Measurements from ENCODE around the gene CFAP46. TPM values are rescaled to one million over a fixed set of nuclear protein-coding genes. Genes with fewer than 3 reads are reported as not detected.

CFAP46 gene
- total and polyA plus RNA-seq, 4 donors = 0.33 to 0.59 (median 0.42) TPM

DNA sequence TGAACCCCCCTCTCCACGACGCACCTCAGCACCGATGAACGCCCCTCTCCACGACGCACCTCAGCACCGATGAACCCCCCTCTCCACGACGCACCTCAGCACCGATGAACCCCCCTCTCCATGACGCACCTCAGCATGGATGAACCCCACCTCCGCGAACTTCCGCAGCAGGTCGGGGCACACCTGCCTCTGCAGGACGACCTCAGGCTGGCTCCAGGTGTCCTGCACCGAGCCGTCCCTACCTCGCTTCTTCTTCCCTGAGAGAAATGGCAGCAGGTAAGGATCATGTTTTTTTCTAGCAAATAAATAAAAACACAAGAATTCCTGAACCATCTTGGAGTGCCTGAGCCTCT lies 24.1 kb downstream of the CFAP46 start (continued):
- TF ChIP-seq, protein P1, sequence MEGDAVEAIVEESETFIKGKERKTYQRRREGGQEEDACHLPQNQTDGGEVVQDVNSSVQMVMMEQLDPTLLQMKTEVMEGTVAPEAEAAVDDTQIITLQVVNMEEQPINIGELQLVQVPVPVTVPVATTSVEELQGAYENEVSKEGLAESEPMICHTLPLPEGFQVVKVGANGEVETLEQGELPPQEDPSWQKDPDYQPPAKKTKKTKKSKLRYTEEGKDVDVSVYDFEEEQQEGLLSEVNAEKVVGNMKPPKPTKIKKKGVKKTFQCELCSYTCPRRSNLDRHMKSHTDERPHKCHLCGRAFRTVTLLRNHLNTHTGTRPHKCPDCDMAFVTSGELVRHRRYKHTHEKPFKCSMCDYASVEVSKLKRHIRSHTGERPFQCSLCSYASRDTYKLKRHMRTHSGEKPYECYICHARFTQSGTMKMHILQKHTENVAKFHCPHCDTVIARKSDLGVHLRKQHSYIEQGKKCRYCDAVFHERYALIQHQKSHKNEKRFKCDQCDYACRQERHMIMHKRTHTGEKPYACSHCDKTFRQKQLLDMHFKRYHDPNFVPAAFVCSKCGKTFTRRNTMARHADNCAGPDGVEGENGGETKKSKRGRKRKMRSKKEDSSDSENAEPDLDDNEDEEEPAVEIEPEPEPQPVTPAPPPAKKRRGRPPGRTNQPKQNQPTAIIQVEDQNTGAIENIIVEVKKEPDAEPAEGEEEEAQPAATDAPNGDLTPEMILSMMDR (IDR thresholded peaks at IDR 0.05; ENCODE audit: low read depth, low read length, missing input control) = no peak
- TF ChIP-seq RAD21 (IDR thresholded peaks at IDR 0.05) (no peak), GABPA (IDR thresholded peaks at IDR 0.05 in 1 of 2, conservative IDR thresholded peaks at IDR 0.05 in 1 of 2) (no peak), YY1 (IDR thresholded peaks at IDR 0.05) (no peak), FOXA1 (IDR thresholded peaks at IDR 0.05) (no peak)
- TF ChIP-seq, protein P2, sequence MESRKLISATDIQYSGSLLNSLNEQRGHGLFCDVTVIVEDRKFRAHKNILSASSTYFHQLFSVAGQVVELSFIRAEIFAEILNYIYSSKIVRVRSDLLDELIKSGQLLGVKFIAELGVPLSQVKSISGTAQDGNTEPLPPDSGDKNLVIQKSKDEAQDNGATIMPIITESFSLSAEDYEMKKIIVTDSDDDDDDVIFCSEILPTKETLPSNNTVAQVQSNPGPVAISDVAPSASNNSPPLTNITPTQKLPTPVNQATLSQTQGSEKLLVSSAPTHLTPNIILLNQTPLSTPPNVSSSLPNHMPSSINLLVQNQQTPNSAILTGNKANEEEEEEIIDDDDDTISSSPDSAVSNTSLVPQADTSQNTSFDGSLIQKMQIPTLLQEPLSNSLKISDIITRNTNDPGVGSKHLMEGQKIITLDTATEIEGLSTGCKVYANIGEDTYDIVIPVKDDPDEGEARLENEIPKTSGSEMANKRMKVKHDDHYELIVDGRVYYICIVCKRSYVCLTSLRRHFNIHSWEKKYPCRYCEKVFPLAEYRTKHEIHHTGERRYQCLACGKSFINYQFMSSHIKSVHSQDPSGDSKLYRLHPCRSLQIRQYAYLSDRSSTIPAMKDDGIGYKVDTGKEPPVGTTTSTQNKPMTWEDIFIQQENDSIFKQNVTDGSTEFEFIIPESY (IDR thresholded peaks at IDR 0.05) = no peak
- TF ChIP-seq, protein P3, sequence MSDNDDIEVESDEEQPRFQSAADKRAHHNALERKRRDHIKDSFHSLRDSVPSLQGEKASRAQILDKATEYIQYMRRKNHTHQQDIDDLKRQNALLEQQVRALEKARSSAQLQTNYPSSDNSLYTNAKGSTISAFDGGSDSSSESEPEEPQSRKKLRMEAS (IDR thresholded peaks at IDR 0.05) = no peak

DNA sequence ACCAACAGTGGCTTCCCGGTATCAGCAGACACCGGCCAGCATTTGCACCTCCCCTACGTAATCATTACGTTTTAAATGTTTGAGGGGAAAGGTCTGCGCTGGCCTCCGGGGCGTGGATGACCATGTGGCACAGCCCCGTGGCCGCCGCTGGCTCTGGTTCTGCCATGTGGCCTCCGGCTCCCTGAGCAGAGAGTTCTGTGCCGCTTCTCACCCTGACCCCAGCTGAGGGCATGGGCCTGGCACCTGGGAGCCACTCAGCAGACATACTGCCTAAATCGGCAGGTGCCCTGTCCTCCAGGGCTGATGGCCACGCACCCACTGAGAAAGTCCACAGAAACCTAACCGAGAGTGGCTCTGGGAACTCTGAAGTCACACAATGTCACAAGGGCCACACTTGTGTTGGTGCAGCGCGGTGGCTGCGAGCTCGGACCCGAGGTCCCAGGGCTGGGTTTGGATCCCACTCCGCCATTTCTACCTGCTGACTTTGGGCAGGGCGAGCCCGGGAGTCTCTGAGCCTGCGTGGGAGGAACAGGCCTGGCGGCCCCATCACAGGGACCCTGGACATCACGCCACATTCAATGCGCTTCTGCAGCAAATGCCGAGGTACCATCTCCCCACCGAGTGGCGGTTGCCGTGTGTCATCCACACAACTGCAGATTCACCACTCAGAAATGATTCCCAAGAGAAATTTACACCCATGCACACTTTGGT lies 25.3 kb downstream of the CFAP46 start:
- no peak overlapping the region for H3K27ac ChIP-seq (ENCODE audit: low read depth in 1 of 2, low read length in 2 of 2)
- no peak overlapping the region for H3K9ac ChIP-seq (ENCODE audit: low read depth in 1 of 2, low read length in 2 of 2)
- DNase-seq (ENCODE audit: low spot score) = no peak
- TF ChIP-seq, protein P2 (IDR thresholded peaks at IDR 0.05) = no peak
- TF ChIP-seq GABPA (IDR thresholded peaks at IDR 0.05 in 1 of 2, conservative IDR thresholded peaks at IDR 0.05 in 1 of 2) = no peak
- TF ChIP-seq, protein P3 (IDR thresholded peaks at IDR 0.05) = no peak
- no peaks in the 10 kb centered on the region for H3K27me3 ChIP-seq (ENCODE audit: control insufficient read depth in 4 of 4, insufficient read depth in 4 of 4, low read length in 3 of 4)
- H3K36me3 ChIP-seq (ENCODE audit: control insufficient read depth in 4 of 4, insufficient read depth in 3 of 4, low read depth in 1 of 4, low read length in 3 of 4) = no peaks in the 10 kb centered on the region
- H3K4me1 ChIP-seq (ENCODE audit: control insufficient read depth in 4 of 4, insufficient read depth in 4 of 4, low read length in 3 of 4) = no peaks in the 10 kb centered on the region
- no peaks in the 10 kb centered on the region for H3K9me3 ChIP-seq (ENCODE audit: control insufficient read depth in 4 of 4, low read length in 3 of 4)
- WGBS = 91% methylated on average over 31 of the region's 31 CpGs
- no peak overlapping the region for H3K4me3 ChIP-seq (ENCODE audit: low read depth in 1 of 3, low read length in 3 of 3)

DNA sequence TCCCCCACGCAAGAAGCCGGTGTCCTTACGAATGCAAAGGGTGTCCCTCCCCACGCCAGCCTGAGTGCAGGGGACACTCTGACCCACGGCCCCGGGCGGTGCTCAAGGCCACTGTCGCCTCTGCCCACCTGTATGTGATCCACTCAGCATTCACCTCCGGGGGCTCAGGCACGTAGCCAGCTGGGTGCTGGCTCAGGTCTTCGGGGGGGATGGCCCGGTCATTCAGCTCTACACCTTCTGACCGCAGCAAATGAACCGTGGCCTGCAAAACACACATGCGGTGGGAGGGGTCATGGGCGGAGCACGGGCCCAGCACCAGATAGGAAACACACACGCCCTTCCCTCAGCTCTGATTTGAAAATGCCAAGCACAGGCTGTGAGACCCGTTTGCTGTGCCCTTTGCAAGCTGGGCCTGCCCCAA lies 25.9 kb downstream of the CFAP46 start:
- no peak overlapping the region for H3K4me3 ChIP-seq (ENCODE audit: low read depth in 1 of 3, low read length in 3 of 3)
- H3K27me3 ChIP-seq (ENCODE audit: control insufficient read depth in 4 of 4, insufficient read depth in 4 of 4, low read length in 3 of 4) = no peaks in the 10 kb centered on the region
- DNase-seq (ENCODE audit: low spot score) = no peak
- no peaks in the 10 kb centered on the region for H3K4me1 ChIP-seq (ENCODE audit: control insufficient read depth in 4 of 4, insufficient read depth in 4 of 4, low read length in 3 of 4)
- H3K27ac ChIP-seq (ENCODE audit: low read depth in 1 of 2, low read length in 2 of 2) = no peak overlapping the region
- H3K9me3 ChIP-seq (ENCODE audit: control insufficient read depth in 4 of 4, low read length in 3 of 4) = no peaks in the 10 kb centered on the region
- H3K9ac ChIP-seq (ENCODE audit: low read depth in 1 of 2, low read length in 2 of 2) = no peak overlapping the region
- no peaks in the 10 kb centered on the region for H3K36me3 ChIP-seq (ENCODE audit: control insufficient read depth in 4 of 4, insufficient read depth in 3 of 4, low read depth in 1 of 4, low read length in 3 of 4)
- WGBS = 85% methylated on average over 19 of the region's 19 CpGs
- TF ChIP-seq TAF1 (conservative IDR thresholded peaks at IDR 0.05) (no peak), HNF4A (conservative IDR thresholded peaks at IDR 0.05) (no peak), FOXA1 (IDR thresholded peaks at IDR 0.05) (no peak), EGR1 (IDR thresholded peaks at IDR 0.05; ENCODE audit: low read depth in 2 of 2) (no peak), RAD21 (IDR thresholded peaks at IDR 0.05) (no peak), JUND (IDR thresholded peaks at IDR 0.05) (no peak), NR2F2 (IDR thresholded peaks at IDR 0.05) (no peak), FOXA2 (IDR thresholded peaks at IDR 0.05) (no peak), RXRA (IDR thresholded peaks at IDR 0.05) (no peak), GABPA (IDR thresholded peaks at IDR 0.05 in 1 of 2, conservative IDR thresholded peaks at IDR 0.05 in 1 of 2) (no peak), SP1 (IDR thresholded peaks at IDR 0.05) (no peak)
- TF ChIP-seq, protein P3 (IDR thresholded peaks at IDR 0.05) = no peak
- TF ChIP-seq, protein P4, sequence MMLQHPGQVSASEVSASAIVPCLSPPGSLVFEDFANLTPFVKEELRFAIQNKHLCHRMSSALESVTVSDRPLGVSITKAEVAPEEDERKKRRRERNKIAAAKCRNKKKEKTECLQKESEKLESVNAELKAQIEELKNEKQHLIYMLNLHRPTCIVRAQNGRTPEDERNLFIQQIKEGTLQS (IDR thresholded peaks at IDR 0.05) = no peak
- TF ChIP-seq, protein P5, sequence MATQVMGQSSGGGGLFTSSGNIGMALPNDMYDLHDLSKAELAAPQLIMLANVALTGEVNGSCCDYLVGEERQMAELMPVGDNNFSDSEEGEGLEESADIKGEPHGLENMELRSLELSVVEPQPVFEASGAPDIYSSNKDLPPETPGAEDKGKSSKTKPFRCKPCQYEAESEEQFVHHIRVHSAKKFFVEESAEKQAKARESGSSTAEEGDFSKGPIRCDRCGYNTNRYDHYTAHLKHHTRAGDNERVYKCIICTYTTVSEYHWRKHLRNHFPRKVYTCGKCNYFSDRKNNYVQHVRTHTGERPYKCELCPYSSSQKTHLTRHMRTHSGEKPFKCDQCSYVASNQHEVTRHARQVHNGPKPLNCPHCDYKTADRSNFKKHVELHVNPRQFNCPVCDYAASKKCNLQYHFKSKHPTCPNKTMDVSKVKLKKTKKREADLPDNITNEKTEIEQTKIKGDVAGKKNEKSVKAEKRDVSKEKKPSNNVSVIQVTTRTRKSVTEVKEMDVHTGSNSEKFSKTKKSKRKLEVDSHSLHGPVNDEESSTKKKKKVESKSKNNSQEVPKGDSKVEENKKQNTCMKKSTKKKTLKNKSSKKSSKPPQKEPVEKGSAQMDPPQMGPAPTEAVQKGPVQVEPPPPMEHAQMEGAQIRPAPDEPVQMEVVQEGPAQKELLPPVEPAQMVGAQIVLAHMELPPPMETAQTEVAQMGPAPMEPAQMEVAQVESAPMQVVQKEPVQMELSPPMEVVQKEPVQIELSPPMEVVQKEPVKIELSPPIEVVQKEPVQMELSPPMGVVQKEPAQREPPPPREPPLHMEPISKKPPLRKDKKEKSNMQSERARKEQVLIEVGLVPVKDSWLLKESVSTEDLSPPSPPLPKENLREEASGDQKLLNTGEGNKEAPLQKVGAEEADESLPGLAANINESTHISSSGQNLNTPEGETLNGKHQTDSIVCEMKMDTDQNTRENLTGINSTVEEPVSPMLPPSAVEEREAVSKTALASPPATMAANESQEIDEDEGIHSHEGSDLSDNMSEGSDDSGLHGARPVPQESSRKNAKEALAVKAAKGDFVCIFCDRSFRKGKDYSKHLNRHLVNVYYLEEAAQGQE (IDR thresholded peaks at IDR 0.05) = no peak

Measured in liver (tissue), 9 donors.